Measurements from ENCODE around the gene CHAC1. TPM values are rescaled to one million over a fixed set of nuclear protein-coding genes. Genes with fewer than 3 reads are reported as not detected.

The CHAC1 gene
- total RNA-seq, 1 donor from 2014 or later: 14.3 TPM

DNA sequence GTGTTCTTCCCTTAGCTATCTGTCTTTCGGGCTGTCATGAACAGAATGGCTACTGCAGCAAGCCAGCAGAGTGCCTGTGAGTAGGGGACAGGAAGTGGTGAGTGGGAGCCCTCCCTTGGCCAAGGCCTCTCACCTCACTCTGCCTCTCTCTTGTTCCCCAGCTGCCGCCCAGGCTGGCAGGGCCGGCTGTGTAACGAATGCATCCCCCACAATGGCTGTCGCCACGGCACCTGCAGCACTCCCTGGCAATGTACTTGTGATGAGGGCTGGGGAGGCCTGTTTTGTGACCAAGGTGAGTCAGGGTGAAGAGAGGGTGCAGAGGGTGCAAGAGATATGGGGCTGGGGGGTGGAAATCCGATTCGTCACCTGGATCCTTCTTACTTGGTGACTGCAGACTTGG is 21.1 kb upstream of the CHAC1 start:
- no peak overlapping the region for H3K4me3 ChIP-seq (ENCODE audit: low read depth, low read length)
- no peak for DNase-seq (ENCODE audit: low read depth)
- TF ChIP-seq, protein P1, sequence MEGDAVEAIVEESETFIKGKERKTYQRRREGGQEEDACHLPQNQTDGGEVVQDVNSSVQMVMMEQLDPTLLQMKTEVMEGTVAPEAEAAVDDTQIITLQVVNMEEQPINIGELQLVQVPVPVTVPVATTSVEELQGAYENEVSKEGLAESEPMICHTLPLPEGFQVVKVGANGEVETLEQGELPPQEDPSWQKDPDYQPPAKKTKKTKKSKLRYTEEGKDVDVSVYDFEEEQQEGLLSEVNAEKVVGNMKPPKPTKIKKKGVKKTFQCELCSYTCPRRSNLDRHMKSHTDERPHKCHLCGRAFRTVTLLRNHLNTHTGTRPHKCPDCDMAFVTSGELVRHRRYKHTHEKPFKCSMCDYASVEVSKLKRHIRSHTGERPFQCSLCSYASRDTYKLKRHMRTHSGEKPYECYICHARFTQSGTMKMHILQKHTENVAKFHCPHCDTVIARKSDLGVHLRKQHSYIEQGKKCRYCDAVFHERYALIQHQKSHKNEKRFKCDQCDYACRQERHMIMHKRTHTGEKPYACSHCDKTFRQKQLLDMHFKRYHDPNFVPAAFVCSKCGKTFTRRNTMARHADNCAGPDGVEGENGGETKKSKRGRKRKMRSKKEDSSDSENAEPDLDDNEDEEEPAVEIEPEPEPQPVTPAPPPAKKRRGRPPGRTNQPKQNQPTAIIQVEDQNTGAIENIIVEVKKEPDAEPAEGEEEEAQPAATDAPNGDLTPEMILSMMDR (conservative IDR thresholded peaks at IDR 0.05; ENCODE audit: low read depth, low read length): no peak

DNA sequence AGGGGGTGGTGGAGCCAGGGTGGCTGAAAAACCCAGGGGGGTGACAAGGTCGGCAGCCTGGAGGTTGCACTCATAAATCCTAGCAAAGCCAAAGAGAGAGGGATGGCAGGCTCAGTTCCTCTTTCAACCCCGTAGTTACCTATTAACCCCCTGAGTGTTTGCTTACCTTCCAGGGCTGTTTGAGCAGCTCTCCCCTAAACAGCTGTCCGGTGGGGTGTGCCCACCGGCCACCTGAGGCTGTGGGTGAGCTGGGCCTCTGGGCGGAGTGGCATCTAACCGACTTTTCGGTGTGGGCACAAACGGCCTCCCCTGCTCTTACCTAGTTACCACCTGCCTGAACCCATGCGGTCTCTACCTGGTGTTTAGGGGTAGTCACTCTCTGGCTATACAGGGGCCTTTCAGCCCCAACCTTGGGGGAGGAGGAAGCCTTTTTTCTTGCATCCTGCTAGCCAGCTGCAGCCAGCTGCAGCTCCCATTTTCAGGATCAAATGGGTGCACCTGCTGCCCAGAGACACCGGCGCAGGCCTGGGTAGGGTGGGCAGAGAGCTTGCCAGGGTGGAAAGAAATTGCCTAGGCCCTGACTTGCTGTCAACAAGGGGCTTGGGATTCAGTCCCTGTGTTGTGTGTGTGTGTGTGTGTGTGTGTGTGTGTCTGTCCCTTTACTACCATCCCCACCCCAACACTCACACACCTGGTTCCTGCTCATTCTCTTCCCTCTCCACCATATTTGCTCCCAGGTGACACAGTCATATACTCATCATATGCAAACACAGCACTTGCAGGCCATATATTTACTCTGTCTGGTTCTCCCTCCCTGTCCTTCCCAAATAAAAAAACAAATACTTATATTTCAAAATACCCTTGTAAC is 20.4 kb upstream of the CHAC1 start:
- no peak for DNase-seq (ENCODE audit: low read depth)
- H3K4me3 ChIP-seq (ENCODE audit: low read depth, low read length): no peak overlapping the region
- TF ChIP-seq, protein P1 (conservative IDR thresholded peaks at IDR 0.05; ENCODE audit: low read depth, low read length): no peak

DNA sequence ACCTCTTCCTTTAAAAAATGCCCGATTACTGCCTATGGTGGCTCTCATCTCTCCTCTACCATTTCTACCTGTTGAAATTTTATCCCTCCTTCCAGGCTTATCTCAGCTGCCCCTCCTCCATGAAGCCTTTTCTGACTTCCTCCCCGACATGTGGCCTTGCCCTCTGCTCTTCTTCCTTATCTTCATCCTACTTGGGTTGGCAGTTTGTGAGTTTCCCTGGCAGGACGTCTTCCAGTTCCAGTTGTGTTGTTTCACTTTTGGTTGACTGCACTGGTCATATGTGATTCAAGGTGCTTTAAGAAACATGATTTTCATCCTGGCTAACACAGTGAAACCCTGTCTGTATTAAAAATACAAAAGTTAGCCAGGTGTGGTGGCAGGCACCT is 19.8 kb upstream of the CHAC1 start:
- TF ChIP-seq, protein P1 (conservative IDR thresholded peaks at IDR 0.05; ENCODE audit: low read depth, low read length): no peak
- no peak for DNase-seq (ENCODE audit: low read depth)
- H3K4me3 ChIP-seq (ENCODE audit: low read depth, low read length): no peak overlapping the region

DNA sequence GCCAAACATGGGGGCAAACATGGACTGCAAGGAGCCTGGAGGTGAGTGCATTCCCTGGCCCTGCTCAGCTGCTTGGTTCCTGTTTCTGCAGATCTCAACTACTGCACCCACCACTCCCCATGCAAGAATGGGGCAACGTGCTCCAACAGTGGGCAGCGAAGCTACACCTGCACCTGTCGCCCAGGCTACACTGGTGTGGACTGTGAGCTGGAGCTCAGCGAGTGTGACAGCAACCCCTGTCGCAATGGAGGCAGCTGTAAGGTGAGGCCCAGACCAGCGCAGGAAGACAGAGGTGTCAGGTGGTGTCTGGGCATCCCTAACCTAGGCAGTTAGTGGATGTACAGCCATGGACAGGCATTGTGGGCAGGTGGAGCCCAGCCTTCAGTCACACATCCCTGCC is 18.8 kb upstream of the CHAC1 start:
- TF ChIP-seq, protein P1 (conservative IDR thresholded peaks at IDR 0.05; ENCODE audit: low read depth, low read length): no peak
- H3K4me3 ChIP-seq (ENCODE audit: low read depth, low read length): no peak overlapping the region
- DNase-seq (ENCODE audit: low read depth): no peak

DNA sequence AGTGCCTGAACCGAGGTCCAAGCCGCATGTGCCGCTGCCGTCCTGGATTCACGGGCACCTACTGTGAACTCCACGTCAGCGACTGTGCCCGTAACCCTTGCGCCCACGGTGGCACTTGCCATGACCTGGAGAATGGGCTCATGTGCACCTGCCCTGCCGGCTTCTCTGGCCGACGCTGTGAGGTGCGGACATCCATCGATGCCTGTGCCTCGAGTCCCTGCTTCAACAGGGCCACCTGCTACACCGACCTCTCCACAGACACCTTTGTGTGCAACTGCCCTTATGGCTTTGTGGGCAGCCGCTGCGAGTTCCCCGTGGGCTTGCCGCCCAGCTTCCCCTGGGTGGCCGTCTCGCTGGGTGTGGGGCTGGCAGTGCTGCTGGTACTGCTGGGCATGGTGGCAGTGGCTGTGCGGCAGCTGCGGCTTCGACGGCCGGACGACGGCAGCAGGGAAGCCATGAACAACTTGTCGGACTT is 17.0 kb upstream of the CHAC1 start:
- no peak for DNase-seq (ENCODE audit: low read depth)
- no peak overlapping the region for H3K4me3 ChIP-seq (ENCODE audit: low read depth, low read length)
- TF ChIP-seq, protein P1 (conservative IDR thresholded peaks at IDR 0.05; ENCODE audit: low read depth, low read length): no peak

DNA sequence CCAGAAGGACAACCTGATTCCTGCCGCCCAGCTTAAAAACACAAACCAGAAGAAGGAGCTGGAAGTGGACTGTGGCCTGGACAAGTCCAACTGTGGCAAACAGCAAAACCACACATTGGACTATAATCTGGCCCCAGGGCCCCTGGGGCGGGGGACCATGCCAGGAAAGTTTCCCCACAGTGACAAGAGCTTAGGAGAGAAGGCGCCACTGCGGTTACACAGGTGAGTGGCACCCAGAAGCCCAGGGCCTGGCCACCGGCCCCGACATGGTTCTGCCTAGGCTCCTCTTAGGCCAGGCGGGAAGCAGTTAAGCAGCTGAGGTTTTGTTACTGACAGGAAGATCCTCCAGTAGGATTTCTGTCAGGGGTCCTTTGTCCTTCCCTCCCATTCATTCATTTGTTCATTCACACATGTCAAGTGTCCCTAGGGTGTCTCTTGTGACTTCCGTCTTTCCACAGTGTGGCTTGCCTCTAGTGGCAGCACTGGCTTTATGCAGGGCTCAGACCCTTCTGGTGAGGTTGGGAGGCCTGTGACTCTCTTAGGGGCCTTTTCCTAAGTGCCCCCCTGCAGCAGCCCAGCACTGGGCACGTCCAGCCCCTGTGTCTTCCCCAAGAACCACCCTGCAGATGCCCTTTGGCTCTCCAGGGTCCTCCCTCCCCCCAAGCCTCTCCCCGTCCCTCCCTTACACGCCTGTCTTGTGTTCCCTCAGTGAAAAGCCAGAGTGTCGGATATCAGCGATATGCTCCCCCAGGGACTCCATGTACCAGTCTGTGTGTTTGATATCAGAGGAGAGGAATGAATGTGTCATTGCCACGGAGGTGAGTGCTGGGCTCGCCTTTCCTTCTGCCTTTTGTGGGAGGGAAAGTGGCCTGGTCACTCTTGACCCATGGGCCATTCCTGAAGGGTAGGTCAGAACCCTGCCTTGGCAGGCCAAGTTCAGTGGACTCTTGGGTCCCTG is 16.3 kb upstream of the CHAC1 start:
- no peak overlapping the region for H3K4me3 ChIP-seq (ENCODE audit: low read depth, low read length)
- TF ChIP-seq, protein P1 (conservative IDR thresholded peaks at IDR 0.05; ENCODE audit: low read depth, low read length): no peak
- no peak for DNase-seq (ENCODE audit: low read depth)
